HepG2 (cell line): ENCODE measurements around the gene GPR55.

ENCODE experiments used
- CENPBD1 ChIP-seq: sonication (generic); formaldehyde crosslinking; IDR thresholded peaks from 2 replicates; pipeline ENCODE4 v1.8.0; 2022; ENCODE audit warnings: missing genetic modification reagents, low read depth, mild to moderate bottlenecking, borderline replicate concordance
- EHMT2 ChIP-seq: fragments of 200-600 bp; sonication (generic); IDR thresholded peaks from 2 replicates; pipeline ENCODE4 v1.7.0; 2017; ENCODE audit warnings: antibody characterized with exemption, low read depth, low read length, borderline replicate concordance
- FOSL1 ChIP-seq: sonication (generic); formaldehyde crosslinking; IDR thresholded peaks from 2 replicates; pipeline ENCODE4 v1.9.0; 2021; ENCODE audit warnings: missing genetic modification reagents, borderline replicate concordance
- KDM1A ChIP-seq: IDR thresholded peaks from 2 replicates; pipeline ENCODE4 v1.6.1; 2016; ENCODE audit warnings: missing compliant biosample characterization
- KLF15 ChIP-seq: sonication (generic); formaldehyde crosslinking; IDR thresholded peaks from 2 replicates; pipeline ENCODE4 v1.8.1; 2023; ENCODE audit warnings: borderline replicate concordance, mild to moderate bottlenecking, inconsistent platforms, missing genetic modification reagents, mixed read lengths
- PCBP2 ChIP-seq: fragments of 200-400 bp; formaldehyde crosslinking; optimal IDR thresholded peaks from 2 replicates; pipeline ENCODE3; 2018; ENCODE audit warnings: low read length, low read depth; ENCODE audit not compliant: poor library complexity, severe bottlenecking
- REL ChIP-seq: sonication (generic); formaldehyde crosslinking; conservative IDR thresholded peaks from 2 replicates; pipeline ENCODE4 v1.8.0; 2022; ENCODE audit warnings: mild to moderate bottlenecking, missing genetic modification reagents, moderate library complexity
- RFX5 ChIP-seq: IDR thresholded peaks from 2 replicates; pipeline ENCODE4 v1.6.1; 2011; ENCODE audit warnings: low read depth, low read length, improper control_type of control experiment
- SKIL ChIP-seq: sonication (generic); formaldehyde crosslinking; IDR thresholded peaks from 2 replicates; pipeline ENCODE4 v1.8.0; 2022; ENCODE audit warnings: missing genetic modification reagents, mild to moderate bottlenecking, moderate library complexity, borderline replicate concordance
- ZNF205 ChIP-seq: IDR thresholded peaks from 2 replicates; pipeline ENCODE4 v1.6.1; 2018; ENCODE audit warnings: missing biosample characterization, missing genetic modification reagents
- ZZZ3 ChIP-seq: sonication (generic); formaldehyde crosslinking; IDR thresholded peaks from 2 replicates; pipeline ENCODE4 v1.4.0; 2020; ENCODE audit warnings: missing genetic modification reagents, mild to moderate bottlenecking, borderline replicate concordance

- no peak for TF ChIP-seq EHMT2
- no peak for TF ChIP-seq REL (CRISPR knock-in tag)
- no peak for TF ChIP-seq FOSL1 (CRISPR knock-in tag)
- no peak for TF ChIP-seq SKIL (CRISPR knock-in tag)
- no peak for TF ChIP-seq KDM1A (CRISPR knock-in tag)
- TF ChIP-seq ZZZ3 (CRISPR knock-in tag): no peak
- TF ChIP-seq PCBP2: no peak
- TF ChIP-seq ZNF205: no peak
- no peak for TF ChIP-seq CENPBD1 (CRISPR knock-in tag)
- no peak for TF ChIP-seq KLF15 (CRISPR knock-in tag)
- TF ChIP-seq RFX5: no peak
These were observed 34.0 kb downstream of the GPR55 start for GRCh38 chr2:230891064-230891463.
